Measurements from ENCODE around the gene WDPCP.
"Not testable (repeated sequence)": the region's sequence is repeated elsewhere in the genome, so short reads cannot be mapped to it uniquely, and the experiment has no call there.

WDPCP gene

DNA sequence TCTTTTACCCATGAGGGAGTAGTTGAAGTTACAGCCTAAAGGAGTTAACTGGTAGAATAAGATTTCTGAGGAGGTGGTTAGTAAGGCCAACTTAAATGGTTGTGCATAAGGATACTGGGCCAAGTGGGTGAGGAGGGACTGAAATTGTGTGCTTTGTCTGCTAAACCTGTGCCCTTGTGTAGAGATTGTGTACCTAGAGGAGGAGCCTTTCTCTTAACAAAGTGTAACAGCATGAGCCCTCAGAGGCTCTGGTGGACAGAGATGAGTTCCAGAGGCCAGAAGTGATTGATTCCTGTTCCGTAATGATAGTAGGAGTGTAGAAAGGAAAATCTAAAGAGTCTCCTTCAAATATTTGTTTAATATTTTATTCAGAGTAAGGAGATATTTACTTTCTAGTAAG is 494.8 kb downstream of the WDPCP start:
- no peak for DNase-seq

DNA sequence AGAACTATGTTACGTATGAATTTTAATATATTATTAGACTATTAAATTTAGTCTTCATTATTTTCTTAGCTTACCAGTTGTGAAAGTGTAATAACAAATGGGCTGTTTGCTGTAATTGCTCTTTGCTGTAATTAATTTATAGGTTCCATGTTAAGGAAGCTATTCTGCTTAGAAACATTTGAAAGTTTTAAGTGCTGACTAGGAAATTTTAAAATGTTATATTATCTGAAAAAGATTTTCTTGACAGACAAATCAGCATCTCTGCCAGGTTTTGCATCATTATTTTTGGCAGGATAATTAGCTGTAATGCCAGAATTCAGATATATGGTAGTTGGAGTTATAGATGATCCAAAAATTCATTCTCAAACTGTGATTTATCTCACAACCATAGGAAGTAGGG is 495.4 kb downstream of the WDPCP start:
- no peak for DNase-seq

DNA sequence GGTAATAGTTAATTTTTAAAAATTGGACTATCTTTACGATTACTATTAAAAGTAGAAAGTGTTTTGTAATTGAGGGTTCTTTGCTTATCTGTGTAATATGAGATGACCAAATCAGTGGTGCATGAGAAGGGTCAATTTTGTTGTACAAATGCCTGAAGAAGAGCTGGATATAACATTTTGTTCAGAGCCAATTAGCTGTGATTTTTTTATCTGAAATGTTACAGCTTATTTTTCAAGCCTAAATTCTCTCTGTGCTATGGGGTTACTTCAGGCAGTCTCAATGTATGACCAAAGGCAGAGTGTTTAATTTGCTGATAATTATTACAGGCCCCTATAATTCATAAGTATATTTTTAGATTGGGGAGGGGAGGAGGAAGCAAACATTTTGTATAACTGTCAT is 495.9 kb downstream of the WDPCP start:
- no peak for DNase-seq

DNA sequence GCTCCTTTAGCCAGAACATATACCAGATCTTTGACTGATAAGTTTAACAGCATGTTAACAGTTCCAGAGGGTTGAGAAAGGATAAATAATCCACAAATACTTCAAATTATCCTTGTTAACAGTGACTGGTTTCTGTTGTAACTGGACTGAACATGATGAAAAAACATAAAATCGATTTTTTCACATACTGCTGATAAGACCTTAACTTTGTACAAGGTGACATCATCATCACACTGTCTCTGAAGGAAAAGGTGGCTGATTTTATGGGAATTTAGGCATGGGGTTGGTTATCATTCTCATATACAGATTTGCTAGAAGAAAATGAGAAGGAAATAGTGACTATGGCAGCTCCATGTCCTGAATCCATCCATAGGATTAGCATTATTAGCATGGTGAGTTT is 501.6 kb downstream of the WDPCP start:
- no peak for DNase-seq

DNA sequence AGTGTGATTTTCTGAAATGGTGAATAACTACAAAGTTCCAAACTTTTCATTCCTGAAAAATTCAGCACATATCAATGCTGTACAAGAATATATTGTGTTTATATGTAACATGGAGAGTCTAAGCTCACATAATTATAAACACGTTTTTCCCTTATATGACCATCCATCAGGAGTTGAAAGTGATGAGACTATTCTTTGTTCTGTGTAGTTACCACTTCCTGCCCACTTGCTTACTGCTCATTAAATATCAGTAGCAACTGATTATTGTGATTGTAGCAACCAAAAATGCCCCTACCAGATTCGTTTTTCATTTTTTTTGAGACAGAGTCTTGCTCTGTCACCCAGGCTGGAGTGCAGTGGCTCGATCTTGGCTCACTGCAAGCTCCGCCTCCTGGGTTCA is 506.9 kb downstream of the WDPCP start:
- DNase-seq, result no peak

DNA sequence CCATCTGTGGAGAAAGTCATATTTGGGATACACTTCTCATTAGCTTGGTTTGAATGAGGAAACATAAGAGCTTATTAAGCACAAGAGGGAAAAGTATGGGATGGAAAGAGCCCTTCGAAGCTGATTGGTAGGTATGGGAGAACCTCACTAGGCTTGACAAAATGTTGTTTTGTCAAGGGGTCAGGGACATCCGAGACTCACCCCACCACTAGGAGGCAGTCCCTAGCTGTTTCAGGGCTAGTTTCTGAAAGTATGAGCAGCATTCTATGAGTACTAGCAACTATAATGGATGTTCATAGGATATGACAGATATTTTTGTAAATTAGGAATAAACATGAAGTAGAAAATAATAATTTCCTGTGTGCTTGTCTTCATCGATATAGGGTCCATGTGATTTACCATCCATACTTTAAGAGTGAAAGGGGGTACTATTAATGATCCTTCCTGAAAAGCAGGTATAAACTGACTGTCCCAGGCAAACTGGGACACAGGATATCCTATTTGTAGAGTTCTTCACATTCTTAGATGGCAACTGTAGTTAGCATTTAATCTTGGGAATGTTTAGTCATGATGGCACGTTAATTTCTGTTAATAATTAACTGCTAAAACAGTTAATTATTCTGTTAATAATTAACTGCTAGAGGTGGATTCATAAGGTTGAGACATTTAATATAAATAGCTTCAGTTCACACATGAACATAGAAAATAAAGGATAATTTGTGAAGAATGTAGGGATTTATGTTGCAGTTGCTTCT is 509.2 kb downstream of the WDPCP start:
- DNase-seq, result no peak

DNA sequence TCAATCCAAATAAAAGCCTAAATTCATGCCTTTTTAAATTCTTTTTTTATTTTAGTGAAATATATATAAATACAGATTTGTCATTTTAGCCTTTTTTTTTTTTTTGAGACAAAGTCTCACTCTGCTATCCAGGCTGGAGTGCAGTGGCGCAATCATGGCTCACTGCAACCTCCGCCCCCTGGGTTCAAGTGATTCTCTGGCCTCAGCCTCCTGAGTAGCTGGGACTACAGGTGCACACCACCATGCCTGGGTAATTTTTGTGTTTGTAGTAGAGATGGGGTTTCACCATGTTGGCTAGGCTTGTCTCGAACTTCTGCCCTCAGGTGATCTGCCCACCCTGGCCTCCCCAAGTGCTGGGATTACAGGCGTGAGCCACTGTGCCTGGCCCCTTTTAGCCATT is 513.9 kb downstream of the WDPCP start:
- DNase-seq, result not testable (repeated sequence)

DNA sequence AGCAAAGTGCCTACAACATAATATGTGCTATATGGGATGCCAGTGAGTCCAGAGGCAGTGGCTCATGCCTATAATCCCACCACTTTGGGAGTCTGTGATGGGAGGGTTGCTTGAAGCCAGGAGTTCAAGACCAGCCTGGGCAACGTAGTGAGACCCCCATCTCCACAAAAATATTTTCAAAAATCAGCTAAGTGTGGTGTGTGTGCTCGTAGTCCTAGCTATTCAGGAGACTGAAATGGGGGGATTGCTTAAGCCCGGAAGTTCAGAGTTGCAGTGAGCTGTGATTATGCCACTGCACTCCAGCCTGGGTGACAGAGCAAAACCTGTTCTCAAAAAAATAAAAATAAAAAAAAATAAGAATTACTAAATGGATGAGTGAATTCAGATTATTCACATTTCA is 514.3 kb downstream of the WDPCP start:
- no peak for DNase-seq

DNA sequence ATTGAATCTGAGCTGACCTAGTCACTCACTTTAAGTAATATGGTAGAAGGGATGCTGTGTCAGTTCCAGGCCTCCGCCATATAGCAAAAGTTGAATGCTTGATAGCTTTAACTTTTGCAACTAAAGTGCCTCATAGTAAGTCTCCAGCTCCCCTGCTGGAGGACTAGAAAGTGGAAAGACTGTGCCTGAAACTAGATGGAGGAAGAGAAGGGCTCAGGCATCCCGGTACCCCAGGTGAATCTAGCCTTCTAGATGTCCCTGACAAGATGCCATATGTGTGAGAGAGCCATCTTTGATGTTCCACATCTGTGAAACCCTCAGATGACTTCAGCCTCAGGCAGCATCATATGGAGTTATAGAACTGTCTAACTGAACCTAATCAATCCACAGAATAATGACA is 516.6 kb downstream of the WDPCP start:
- DNase-seq, result no peak
